Kidney (tissue), 14 donors: ENCODE measurements around the gene OBSCN. TPM values are rescaled to one million over a fixed set of nuclear protein-coding genes. Genes with fewer than 3 reads are reported as not detected.

Experiments
- DNase-seq, 5 donors: peaks; one replicate each; pipeline ENCODE4 v3.0.0-alpha.2; 2013 to 2020
- FAIRE-seq: peaks from 2 replicates; lab custom pipeline; 2012; peaks lifted over from hg19 to GRCh38; lab: Jason Lieb, UNC
- H3K27ac ChIP-seq, 2 donors: one replicate each; pipeline ENCODE4 v1.7.0; 2013; ENCODE audit warnings: low read depth in 2 of 2, low read length in 2 of 2, inconsistent platforms in 1 of 2
- H3K27me3 ChIP-seq: one replicate; pipeline ENCODE4 v1.7.1; 2013; ENCODE audit warnings: low read length, inconsistent platforms; ENCODE audit not compliant: control insufficient read depth, insufficient read depth
- H3K36me3 ChIP-seq, 3 donors: one replicate each; pipeline versions ENCODE4 v1.7.0 to v1.7.1; 2013; ENCODE audit warnings: low read length in 3 of 3, control low read depth in 1 of 3, inconsistent platforms in 1 of 3; ENCODE audit not compliant: insufficient read depth in 3 of 3, control insufficient read depth in 2 of 3
- H3K4me1 ChIP-seq, 3 donors: one replicate each; pipeline versions ENCODE4 v1.7.0 to v1.7.1; 2013; ENCODE audit warnings: low read length in 3 of 3, inconsistent platforms in 1 of 3, low read depth in 1 of 3; ENCODE audit not compliant: control insufficient read depth in 2 of 3, insufficient read depth in 2 of 3
- H3K4me3 ChIP-seq, 3 donors: one replicate each; pipeline versions ENCODE4 v1.7.0 to v1.8.1; 2013; ENCODE audit warnings: low read length in 3 of 3, control low read depth in 1 of 3, inconsistent platforms in 1 of 3
- H3K9ac ChIP-seq, 3 donors: one replicate each; pipeline versions ENCODE4 v1.7.0 to v1.7.1; 2013; ENCODE audit warnings: low read length in 3 of 3, control low read depth in 1 of 3, inconsistent platforms in 1 of 3
- H3K9me3 ChIP-seq, 3 donors: one replicate each; pipeline versions ENCODE4 v1.7.0 to v1.7.1; 2013; ENCODE audit warnings: low read length in 3 of 3, control low read depth in 1 of 3, inconsistent platforms in 1 of 3; ENCODE audit not compliant: control insufficient read depth in 2 of 3, insufficient read depth in 1 of 3
- intact Hi-C: fragments of 100-400 bp; cut with DNase I; formaldehyde crosslinking; loops from one replicate; pipeline ENCODE4 v1.11.1; 2022
- polyA plus RNA-seq: library from polyadenylated mRNA; stranded (reverse); fragments of 350-450 nt; fragmentation: Illumina TruSeq; extraction: RNeasy Lipid Tissue Mini Kit (QIAGEN cat#74804); gene quantifications from one replicate; pipeline ENCODE4 v1.2.3, GENCODE V29; 2014; ENCODE audit warnings: low read depth, low replicate concordance; ENCODE audit not compliant: insufficient read depth
- total RNA-seq: library from RNA; stranded (reverse); fragmentation: NEBNext Ultra II Directional; extraction: Animal tissue kit (Norgen Biotek cat#: 25700); gene quantifications from one replicate; pipeline ENCODE4 v1.2.1, GENCODE V29; 2021
- TF ChIP-seq, protein P1 (sequence below): IDR thresholded peaks from 3 replicates; pipeline ENCODE4 v1.5.1; 2012; ENCODE audit warnings: mild to moderate bottlenecking, moderate library complexity, borderline replicate concordance; ENCODE audit not compliant: insufficient read depth; ENCODE audit errors: extremely low read depth
- donor health status: control.
- donor health status: control.
- donor health status: control.
- donor health status: control.
- donor health status: control.
- donor health status: DM: yes; HTN: yes; CAD: no.
- donor health status: Normal renal cell carcinoma (clear cell type).

OBSCN gene
- total and polyA plus RNA-seq, 2 donors from 2014 or later: 14.5 to 30.0 TPM

GRCh38 chr1:228374711-228375577 lies 167.1 kb downstream of the OBSCN start:
- no peak overlapping the region for H3K27ac ChIP-seq
- H3K36me3 ChIP-seq: no peaks in the 10 kb centered on the region
- no peaks in the 10 kb centered on the region for H3K9me3 ChIP-seq
- H3K9ac ChIP-seq: no peak overlapping the region
- peaks cover 0 to 19% (median 0%) of the 10 kb centered on the region in 3 donors for H3K4me1 ChIP-seq
- H3K4me3 ChIP-seq: no peak overlapping the region
- H3K27me3 ChIP-seq: no peaks in the 10 kb centered on the region
- FAIRE-seq (no peak), DNase-seq (peak in 2 of 5 donors; percentile 44 to 90)
- TF ChIP-seq, protein P1, sequence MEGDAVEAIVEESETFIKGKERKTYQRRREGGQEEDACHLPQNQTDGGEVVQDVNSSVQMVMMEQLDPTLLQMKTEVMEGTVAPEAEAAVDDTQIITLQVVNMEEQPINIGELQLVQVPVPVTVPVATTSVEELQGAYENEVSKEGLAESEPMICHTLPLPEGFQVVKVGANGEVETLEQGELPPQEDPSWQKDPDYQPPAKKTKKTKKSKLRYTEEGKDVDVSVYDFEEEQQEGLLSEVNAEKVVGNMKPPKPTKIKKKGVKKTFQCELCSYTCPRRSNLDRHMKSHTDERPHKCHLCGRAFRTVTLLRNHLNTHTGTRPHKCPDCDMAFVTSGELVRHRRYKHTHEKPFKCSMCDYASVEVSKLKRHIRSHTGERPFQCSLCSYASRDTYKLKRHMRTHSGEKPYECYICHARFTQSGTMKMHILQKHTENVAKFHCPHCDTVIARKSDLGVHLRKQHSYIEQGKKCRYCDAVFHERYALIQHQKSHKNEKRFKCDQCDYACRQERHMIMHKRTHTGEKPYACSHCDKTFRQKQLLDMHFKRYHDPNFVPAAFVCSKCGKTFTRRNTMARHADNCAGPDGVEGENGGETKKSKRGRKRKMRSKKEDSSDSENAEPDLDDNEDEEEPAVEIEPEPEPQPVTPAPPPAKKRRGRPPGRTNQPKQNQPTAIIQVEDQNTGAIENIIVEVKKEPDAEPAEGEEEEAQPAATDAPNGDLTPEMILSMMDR: no peak
- intact Hi-C loops: no loop called here

DNA sequence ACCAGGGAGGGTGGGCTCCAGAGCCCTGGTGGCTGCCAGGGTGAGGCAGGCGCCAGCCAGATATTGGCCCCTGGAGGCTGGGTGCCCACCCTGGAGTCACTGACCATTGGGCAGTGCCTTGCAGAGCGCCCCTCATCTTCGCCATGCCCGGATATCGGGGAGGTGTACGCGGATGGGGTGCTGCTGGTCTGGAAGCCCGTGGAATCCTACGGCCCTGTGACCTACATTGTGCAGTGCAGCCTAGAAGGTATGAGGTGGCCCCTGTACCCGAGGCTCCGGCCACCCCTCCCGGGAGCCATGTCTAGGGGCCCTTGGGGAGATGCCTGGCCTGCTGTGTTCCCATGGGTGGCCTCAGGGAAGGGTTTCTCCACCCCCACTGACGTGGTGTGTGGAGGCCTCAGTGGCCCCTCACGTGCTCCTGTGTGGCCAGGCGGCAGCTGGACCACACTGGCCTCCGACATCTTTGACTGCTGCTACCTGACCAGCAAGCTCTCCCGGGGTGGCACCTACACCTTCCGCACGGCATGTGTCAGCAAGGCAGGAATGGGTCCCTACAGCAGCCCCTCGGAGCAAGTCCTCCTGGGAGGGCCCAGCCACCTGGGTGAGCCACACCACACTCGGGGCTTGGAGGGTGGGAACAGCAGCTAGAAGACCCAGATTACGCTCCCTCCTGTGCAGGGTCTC lies 167.9 kb downstream of the OBSCN start:
- TF ChIP-seq, protein P1: no peak
- Histone ChIP-seq H3K4me3 (no peak overlapping the region), H3K36me3 (no peaks in the 10 kb centered on the region), H3K27me3 (no peaks in the 10 kb centered on the region), H3K9ac (no peak overlapping the region), H3K9me3 (no peaks in the 10 kb centered on the region), H3K27ac (no peak overlapping the region), H3K4me1 (peaks cover 0 to 19% (median 0%) of the 10 kb centered on the region in 3 donors)
- intact Hi-C loops: no loop called here
- DNase-seq: peak in 2 of 5 donors; percentile 44 to 75
- FAIRE-seq: no peak

GRCh38 chr1:228376262-228376628 lies 168.4 kb downstream of the OBSCN start:
- TF ChIP-seq, protein P1: no peak
- no peaks in the 10 kb centered on the region for H3K36me3 ChIP-seq
- no peak for FAIRE-seq
- DNase-seq: no peak
- no peak overlapping the region for H3K27ac ChIP-seq
- no peaks in the 10 kb centered on the region for H3K9me3 ChIP-seq
- H3K4me3 ChIP-seq: no peak overlapping the region
- intact Hi-C loops: no loop called here
- no peak overlapping the region for H3K9ac ChIP-seq
- H3K27me3 ChIP-seq: no peaks in the 10 kb centered on the region
- peaks cover 0 to 19% (median 0%) of the 10 kb centered on the region in 3 donors for H3K4me1 ChIP-seq
